Keratinocyte (primary cell): ENCODE data around the gene TMEM63B. TPM values are rescaled to one million over a fixed set of nuclear protein-coding genes. Genes with fewer than 3 reads are reported as not detected.

ENCODE experiments used
- DNase-seq: peaks from one replicate; pipeline ENCODE4 v3.0.0-alpha.2; 2011; ENCODE audit warnings: low read depth, missing footprints, low spot score
- FAIRE-seq: peaks from 2 replicates; lab custom pipeline; 2011; peaks lifted over from hg19 to GRCh38; lab: Jason Lieb, UNC
- H2AFZ ChIP-seq: 2 replicates; pipeline ENCODE4 v1.6.0; 2012; ENCODE audit warnings: low read length, control low read depth, inconsistent platforms; ENCODE audit not compliant: control insufficient read depth
- H3K27ac ChIP-seq: 2 replicates; pipeline ENCODE4 v1.5.1; 2011; ENCODE audit warnings: low read length; ENCODE audit not compliant: control insufficient read depth, insufficient read depth
- H3K27me3 ChIP-seq: 3 replicates; pipeline ENCODE4 v1.6.0; 2011; ENCODE audit warnings: low read length; ENCODE audit not compliant: control insufficient read depth, insufficient read depth; ENCODE audit errors: extremely low read depth
- H3K36me3 ChIP-seq, 2 experiments: 2 replicates in 1 of 2; 3 replicates in 1 of 2; pipeline ENCODE4 v1.5.1; 2011; ENCODE audit warnings: low read length in 2 of 2, mild to moderate bottlenecking in 1 of 2; ENCODE audit not compliant: control insufficient read depth in 2 of 2, insufficient read depth in 2 of 2; ENCODE audit errors: extremely low read depth in 1 of 2
- H3K4me1 ChIP-seq: 3 replicates; pipeline ENCODE4 v1.5.1; 2011; ENCODE audit warnings: low read length; ENCODE audit not compliant: control insufficient read depth, insufficient read depth; ENCODE audit errors: extremely low read depth
- H3K4me2 ChIP-seq: 3 replicates; pipeline ENCODE4 v1.6.0; 2011; ENCODE audit warnings: low read depth, low read length; ENCODE audit not compliant: control insufficient read depth, insufficient read depth; ENCODE audit errors: extremely low read depth
- H3K4me3 ChIP-seq, 3 experiments: fragments of 200-600 bp in 1 of 3; sonication (generic) in 1 of 3; 2 replicates in 2 of 3; 3 replicates in 1 of 3; pipeline ENCODE4 v1.5.1; 2011 to 2016; ENCODE audit warnings: low read length in 3 of 3, mild to moderate bottlenecking in 3 of 3, control low read depth in 2 of 3, inconsistent platforms in 1 of 3, low read depth in 1 of 3, mixed read lengths in 1 of 3, mixed run types in 1 of 3, moderate library complexity in 1 of 3; ENCODE audit not compliant: control insufficient read depth in 2 of 3, insufficient read depth in 2 of 3; ENCODE audit errors: extremely low read depth in 1 of 3
- H3K79me2 ChIP-seq: 2 replicates; pipeline ENCODE4 v1.6.0; 2012; ENCODE audit warnings: low read length; ENCODE audit not compliant: control insufficient read depth, insufficient read depth
- H3K9ac ChIP-seq: 3 replicates; pipeline ENCODE4 v1.6.0; 2011; ENCODE audit warnings: low read length; ENCODE audit not compliant: control insufficient read depth, insufficient read depth; ENCODE audit errors: extremely low read depth
- H3K9me1 ChIP-seq: 3 replicates; pipeline ENCODE4 v1.6.0; 2011; ENCODE audit warnings: low read length; ENCODE audit not compliant: control insufficient read depth, insufficient read depth; ENCODE audit errors: extremely low read depth
- H3K9me3 ChIP-seq: 2 replicates; pipeline ENCODE4 v1.5.1; 2012; ENCODE audit warnings: low read depth, low read length; ENCODE audit not compliant: control insufficient read depth
- H4K20me1 ChIP-seq: 3 replicates; pipeline ENCODE4 v1.6.0; 2011; ENCODE audit warnings: low read length; ENCODE audit not compliant: control insufficient read depth, insufficient read depth; ENCODE audit errors: extremely low read depth
- CTCF ChIP-seq, 3 experiments: IDR thresholded peaks in 1 of 3; conservative IDR thresholded peaks in 1 of 3; optimal IDR thresholded peaks in 1 of 3; 2 replicates in 2 of 3; 3 replicates in 1 of 3; pipeline versions ENCODE3 to v1.5.1; 2011; ENCODE audit warnings: low read length in 3 of 3, mild to moderate bottlenecking in 3 of 3, moderate library complexity in 2 of 3, control low read depth in 1 of 3, inconsistent platforms in 1 of 3; ENCODE audit not compliant: insufficient read depth in 2 of 3; ENCODE audit errors: extremely low read depth in 1 of 3
- EZH2 ChIP-seq: IDR thresholded peaks from one replicate; pipeline ENCODE4 v1.6.1; 2012; ENCODE audit warnings: inconsistent platforms, mild to moderate bottlenecking, low read length, moderate library complexity
- dilution Hi-C: fragments of 300-500 bp; cut with MboI; formaldehyde crosslinking; loops from one replicate; pipeline ENCODE4 v1.7.0; 2020; ENCODE audit warnings: low sequenced_read_pairs; ENCODE audit not compliant: extremely low pct_ligation_motif_present
- polyA plus RNA-seq, 5 experiments: library from polyadenylated mRNA; depleted of rRNA in 3 of 5; stranded (reverse) in 3 of 5; stranded (forward) in 1 of 5; unstranded in 1 of 5; fragments of >200 nt; gene quantifications; 1 replicate in 1 of 5; 2 replicates in 3 of 5; 3 replicates in 1 of 5; pipeline versions ENCODE4 v1.2.1 to v1.2.3, GENCODE V29; 2011 to 2012; ENCODE audit warnings: missing spikeins in 2 of 5, low read depth in 1 of 5, low replicate concordance in 1 of 5

TMEM63B gene
- polyA plus RNA-seq, 1 donor (not counting 4 experiments of a cell fraction or from before 2014, with no cell fraction given), result 64.8 TPM

GRCh38 chr6:44105993-44106740 lies 21.2 kb upstream of the TMEM63B start:
- Histone ChIP-seq H3K79me2 (peaks cover 33% of the 10 kb centered on the region), H3K4me2 (no peak overlapping the region), H3K9me1 (no peaks in the 10 kb centered on the region), H2AFZ (no peak overlapping the region), H3K36me3 (peaks cover 39 to 40% of the 10 kb centered on the region in 2 experiments), H3K4me1 (no peaks in the 10 kb centered on the region), H3K9me3 (no peaks in the 10 kb centered on the region), H3K27me3 (no peaks in the 10 kb centered on the region), H4K20me1 (no peaks in the 10 kb centered on the region), H3K9ac (no peak overlapping the region), H3K4me3 (no peak overlapping the region), H3K27ac (no peak overlapping the region)
- FAIRE-seq, result no peak
- no peak for DNase-seq
- TF ChIP-seq EZH2, result no peak
- no peak for TF ChIP-seq CTCF (optimal IDR thresholded peaks at IDR 0.05 in 1 of 3, IDR thresholded peaks at IDR 0.05 in 1 of 3, conservative IDR thresholded peaks at IDR 0.05 in 1 of 3; ENCODE audit: extremely low read depth in 1 of 3, insufficient read depth in 2 of 3, low read length in 3 of 3)
- dilution Hi-C loops, result no loop called here

GRCh38 chr6:44107017-44107416 lies 20.3 kb upstream of the TMEM63B start:
- Histone ChIP-seq H3K36me3 (peaks cover 44 to 45% of the 10 kb centered on the region in 2 experiments), H3K27ac (no peak overlapping the region), H3K79me2 (peaks cover 42% of the 10 kb centered on the region), H3K27me3 (no peaks in the 10 kb centered on the region), H3K9me1 (no peaks in the 10 kb centered on the region), H3K9me3 (no peaks in the 10 kb centered on the region), H3K4me1 (no peaks in the 10 kb centered on the region), H3K4me3 (no peak overlapping the region), H3K4me2 (no peak overlapping the region), H4K20me1 (no peaks in the 10 kb centered on the region), H2AFZ (no peak overlapping the region), H3K9ac (no peak overlapping the region)
- dilution Hi-C loops, result no loop called here
- no peak for FAIRE-seq
- no peak for TF ChIP-seq CTCF (optimal IDR thresholded peaks at IDR 0.05 in 1 of 3, IDR thresholded peaks at IDR 0.05 in 1 of 3, conservative IDR thresholded peaks at IDR 0.05 in 1 of 3; ENCODE audit: extremely low read depth in 1 of 3, insufficient read depth in 2 of 3, low read length in 3 of 3)
- no peak for DNase-seq
